Ascending aorta (tissue), 2 donors: ENCODE measurements around the gene WDR37. TPM values are rescaled to one million over a fixed set of nuclear protein-coding genes. Genes with fewer than 3 reads are reported as not detected.

Source experiments
- DNase-seq, 2 donors: peaks; one replicate each; pipeline ENCODE4 v3.0.0-alpha.2; 2019; ENCODE audit warnings: low spot score in 2 of 2
- H3K27ac ChIP-seq, 2 donors: fragments of 200-600 bp; sonication (generic); one replicate each; pipeline ENCODE4 v1.5.1; 2016 to 2017; ENCODE audit warnings: mild to moderate bottlenecking in 1 of 2
- H3K27me3 ChIP-seq: fragments of 200-600 bp; sonication (generic); one replicate; pipeline ENCODE4 v1.5.1; 2017
- H3K36me3 ChIP-seq, 2 donors: fragments of 200-600 bp; sonication (generic); one replicate each; pipeline ENCODE4 v1.5.1; 2016
- H3K4me1 ChIP-seq, 2 donors: fragments of 200-600 bp; sonication (generic); one replicate each; pipeline ENCODE4 v1.5.1; 2016 to 2017; ENCODE audit warnings: mild to moderate bottlenecking in 1 of 2
- H3K4me3 ChIP-seq, 2 donors: fragments of 200-600 bp; sonication (generic); one replicate each; pipeline ENCODE4 v1.5.1; 2016 to 2017; ENCODE audit warnings: mild to moderate bottlenecking in 1 of 2
- H3K9me3 ChIP-seq, 2 donors: fragments of 200-600 bp; sonication (generic); one replicate each; pipeline ENCODE4 v1.5.1; 2016
- intact Hi-C: fragments of 100-400 bp; cut with DNase I; formaldehyde crosslinking; loops from one replicate; pipeline ENCODE4 v1.15.1; 2023
- total RNA-seq: library from RNA; depleted of rRNA; stranded (reverse); fragments of >200 nt; gene quantifications from one replicate; pipeline ENCODE4 v1.1.0, GENCODE V29; 2016
- TF ChIP-seq, protein P1 (sequence below), 3 experiments: fragments of 200-600 bp in 2 of 3; fragments of 450-650 bp in 1 of 3; sonication (generic) in 2 of 3; IDR thresholded peaks; one replicate each; pipeline ENCODE4 v1.5.1; 2016 to 2019; ENCODE audit warnings: antibody characterized with exemption in 3 of 3, mild to moderate bottlenecking in 1 of 3, moderate library complexity in 1 of 3

The WDR37 gene
- total RNA-seq, 1 donor from 2014 or later = 4.4 TPM

DNA sequence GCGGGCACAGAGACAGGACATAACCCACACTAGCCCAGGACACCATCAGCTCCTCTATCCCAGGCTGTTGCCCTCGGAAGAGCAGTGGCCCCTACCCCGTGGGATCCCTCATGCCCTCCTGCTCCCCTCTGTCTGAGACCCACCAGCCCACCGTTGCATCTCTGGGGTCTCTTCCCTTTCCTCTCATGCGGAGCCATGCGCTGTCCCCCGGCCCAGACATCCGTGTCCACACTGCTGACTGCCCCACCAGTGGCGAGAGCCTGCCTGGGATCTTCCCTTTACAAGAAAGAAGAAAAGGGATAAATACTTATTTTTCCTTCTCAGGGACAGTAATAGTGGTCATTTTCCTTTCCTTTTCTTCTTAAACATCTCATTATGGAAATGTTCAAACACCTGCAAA lies 115.4 kb downstream of the WDR37 start:
- no peak for DNase-seq
- Histone ChIP-seq H3K27ac (no peak overlapping the region), H3K4me1 (no peaks in the 10 kb centered on the region), H3K36me3 (no peaks in the 10 kb centered on the region), H3K27me3 (no peaks in the 10 kb centered on the region), H3K4me3 (no peak overlapping the region), H3K9me3 (no peaks in the 10 kb centered on the region)
- TF ChIP-seq, protein P1, sequence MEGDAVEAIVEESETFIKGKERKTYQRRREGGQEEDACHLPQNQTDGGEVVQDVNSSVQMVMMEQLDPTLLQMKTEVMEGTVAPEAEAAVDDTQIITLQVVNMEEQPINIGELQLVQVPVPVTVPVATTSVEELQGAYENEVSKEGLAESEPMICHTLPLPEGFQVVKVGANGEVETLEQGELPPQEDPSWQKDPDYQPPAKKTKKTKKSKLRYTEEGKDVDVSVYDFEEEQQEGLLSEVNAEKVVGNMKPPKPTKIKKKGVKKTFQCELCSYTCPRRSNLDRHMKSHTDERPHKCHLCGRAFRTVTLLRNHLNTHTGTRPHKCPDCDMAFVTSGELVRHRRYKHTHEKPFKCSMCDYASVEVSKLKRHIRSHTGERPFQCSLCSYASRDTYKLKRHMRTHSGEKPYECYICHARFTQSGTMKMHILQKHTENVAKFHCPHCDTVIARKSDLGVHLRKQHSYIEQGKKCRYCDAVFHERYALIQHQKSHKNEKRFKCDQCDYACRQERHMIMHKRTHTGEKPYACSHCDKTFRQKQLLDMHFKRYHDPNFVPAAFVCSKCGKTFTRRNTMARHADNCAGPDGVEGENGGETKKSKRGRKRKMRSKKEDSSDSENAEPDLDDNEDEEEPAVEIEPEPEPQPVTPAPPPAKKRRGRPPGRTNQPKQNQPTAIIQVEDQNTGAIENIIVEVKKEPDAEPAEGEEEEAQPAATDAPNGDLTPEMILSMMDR (IDR thresholded peaks at IDR 0.05) = no peak
- intact Hi-C loops = no loop called here

DNA sequence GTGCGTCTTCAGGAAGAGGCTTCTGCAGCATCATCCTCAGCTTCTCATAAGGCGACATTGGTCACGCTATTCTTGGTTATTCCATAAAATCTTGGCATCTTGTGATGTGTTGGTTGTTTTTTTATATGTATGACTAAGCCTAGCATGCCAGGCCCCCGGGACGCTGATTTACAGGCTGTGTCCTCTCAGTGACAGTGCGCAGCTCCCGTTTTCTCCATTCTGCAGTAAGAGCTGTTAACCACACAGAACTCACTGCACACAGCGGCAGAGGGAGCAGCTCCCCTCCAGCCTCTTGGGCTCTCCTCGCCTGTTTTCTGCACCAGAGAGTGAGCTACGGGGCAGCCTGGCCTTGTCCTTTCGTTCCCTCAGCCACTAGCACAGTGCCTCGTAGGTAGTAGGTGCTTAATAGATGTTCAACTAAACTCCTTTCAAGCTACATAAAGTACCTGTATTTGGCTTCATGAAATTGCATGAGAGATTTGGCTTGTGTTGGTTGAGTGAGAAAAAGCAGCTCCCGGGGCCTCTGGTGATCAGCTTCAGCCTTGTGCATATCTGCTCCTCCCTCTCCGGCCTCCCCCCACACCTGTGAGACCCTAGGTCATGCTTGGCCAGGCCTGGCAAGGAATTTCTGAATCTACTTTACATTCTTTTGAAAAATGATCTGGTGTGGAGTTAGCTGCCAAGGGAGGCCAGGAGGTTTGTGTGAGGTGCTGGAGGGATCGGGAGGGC lies 116.2 kb downstream of the WDR37 start:
- Histone ChIP-seq H3K4me3 (no peak overlapping the region), H3K27ac (no peak overlapping the region), H3K36me3 (no peaks in the 10 kb centered on the region), H3K4me1 (no peaks in the 10 kb centered on the region), H3K9me3 (no peaks in the 10 kb centered on the region), H3K27me3 (no peaks in the 10 kb centered on the region)
- TF ChIP-seq, protein P1 (IDR thresholded peaks at IDR 0.05) = no peak
- intact Hi-C loops = no loop called here
- DNase-seq = no peak

DNA sequence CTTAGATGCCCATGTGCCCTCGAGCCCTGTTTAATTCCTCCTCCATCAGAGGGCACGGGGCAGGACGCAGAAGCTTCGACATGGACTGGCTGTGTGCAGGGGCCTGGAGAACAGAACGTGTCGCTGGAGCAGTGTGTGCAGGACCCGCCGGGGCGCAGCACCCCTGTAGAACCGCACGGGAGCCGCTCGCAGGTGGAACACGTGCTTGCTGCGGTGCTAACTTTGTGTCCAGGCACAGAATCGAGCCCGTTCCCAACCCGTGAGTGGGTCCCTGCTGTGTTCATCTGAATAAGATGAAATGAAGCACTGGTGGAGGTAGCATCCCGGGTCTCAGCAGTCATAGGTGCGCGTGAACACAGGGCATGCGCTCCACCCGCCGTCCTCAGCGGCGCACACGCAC lies 116.9 kb downstream of the WDR37 start:
- DNase-seq = no peak
- Histone ChIP-seq H3K4me1 (no peaks in the 10 kb centered on the region), H3K9me3 (no peaks in the 10 kb centered on the region), H3K4me3 (no peak overlapping the region), H3K27me3 (no peaks in the 10 kb centered on the region), H3K36me3 (no peaks in the 10 kb centered on the region), H3K27ac (no peak overlapping the region)
- TF ChIP-seq, protein P1 (IDR thresholded peaks at IDR 0.05) = no peak
- intact Hi-C loops = no loop called here

DNA sequence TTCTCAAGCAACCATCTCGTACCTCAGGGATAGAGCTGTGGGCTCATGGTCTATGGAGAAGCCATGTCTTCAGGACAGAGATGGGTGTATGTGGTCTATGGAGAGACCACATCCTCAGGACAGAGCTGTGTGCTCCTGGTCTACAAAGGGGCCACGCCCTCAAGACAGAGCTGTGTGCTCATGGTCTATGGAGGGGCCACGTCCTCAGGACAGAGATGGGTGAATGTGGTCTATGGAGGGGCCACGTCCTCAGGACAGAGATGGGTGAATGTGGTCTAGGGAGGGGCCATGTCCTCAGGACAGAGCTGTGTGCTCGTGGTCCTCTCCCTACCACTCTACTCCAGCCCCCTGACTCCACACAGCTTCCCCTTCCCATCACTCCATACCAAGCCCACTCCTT lies 117.8 kb downstream of the WDR37 start:
- intact Hi-C loops = no loop called here
- no peak overlapping the region for H3K4me3 ChIP-seq
- TF ChIP-seq, protein P1 (IDR thresholded peaks at IDR 0.05) = no peak
- DNase-seq = no peak
- no peaks in the 10 kb centered on the region for H3K27me3 ChIP-seq
- H3K36me3 ChIP-seq = no peaks in the 10 kb centered on the region
- H3K9me3 ChIP-seq = no peaks in the 10 kb centered on the region
- no peaks in the 10 kb centered on the region for H3K4me1 ChIP-seq
- no peak overlapping the region for H3K27ac ChIP-seq

DNA sequence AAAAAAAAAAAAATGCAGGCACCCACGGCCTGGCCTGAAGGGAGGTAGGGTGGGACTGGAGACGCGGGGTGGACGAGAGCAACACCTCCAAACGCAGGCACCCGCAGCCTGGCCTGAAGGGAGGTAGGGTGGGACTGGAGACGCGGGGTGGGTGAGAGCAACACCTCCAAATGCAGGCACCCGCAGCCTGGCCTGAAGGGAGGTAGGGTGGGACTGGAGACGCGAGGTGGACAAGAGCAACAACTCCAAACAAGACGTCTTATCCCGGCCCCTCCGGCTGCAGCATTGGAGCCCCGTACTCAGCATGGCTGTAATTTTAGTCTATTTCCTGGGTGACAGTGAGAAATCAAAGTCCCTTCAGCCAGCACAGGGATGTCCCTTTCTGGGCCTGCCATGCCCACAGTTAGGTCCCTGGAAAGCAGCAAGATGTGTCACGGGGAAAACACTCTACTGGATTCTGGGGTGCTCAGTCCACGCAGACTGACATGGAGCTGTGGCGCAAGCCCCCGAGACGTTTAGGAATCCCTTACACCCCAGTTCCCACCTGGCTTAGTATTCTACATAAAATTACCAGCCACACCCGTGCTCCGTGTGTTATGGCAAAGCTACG lies 119.9 kb downstream of the WDR37 start:
- H3K4me1 ChIP-seq = no peaks in the 10 kb centered on the region
- no peaks in the 10 kb centered on the region for H3K36me3 ChIP-seq
- intact Hi-C loops = no loop called here
- no peak overlapping the region for H3K4me3 ChIP-seq
- H3K27me3 ChIP-seq = no peaks in the 10 kb centered on the region
- TF ChIP-seq, protein P1 (IDR thresholded peaks at IDR 0.05) = no peak
- H3K9me3 ChIP-seq = no peaks in the 10 kb centered on the region
- no peak for DNase-seq
- H3K27ac ChIP-seq = no peak overlapping the region
